HG02763 (cell line): ENCODE measurements around the gene S100A7A.
"Not testable (repeated sequence)": the region's sequence is repeated elsewhere in the genome, so short reads cannot be mapped to it uniquely, and the experiment has no call there.

Source experiments
- ATAC-seq: cut with Tn5 transposase; IDR thresholded peaks from one replicate; pipeline ENCODE4 v1.9.1; 2021; ENCODE audit warnings: mild to moderate bottlenecking, moderate library complexity; ENCODE audit not compliant: unreplicated experiment

Gene S100A7A

DNA sequence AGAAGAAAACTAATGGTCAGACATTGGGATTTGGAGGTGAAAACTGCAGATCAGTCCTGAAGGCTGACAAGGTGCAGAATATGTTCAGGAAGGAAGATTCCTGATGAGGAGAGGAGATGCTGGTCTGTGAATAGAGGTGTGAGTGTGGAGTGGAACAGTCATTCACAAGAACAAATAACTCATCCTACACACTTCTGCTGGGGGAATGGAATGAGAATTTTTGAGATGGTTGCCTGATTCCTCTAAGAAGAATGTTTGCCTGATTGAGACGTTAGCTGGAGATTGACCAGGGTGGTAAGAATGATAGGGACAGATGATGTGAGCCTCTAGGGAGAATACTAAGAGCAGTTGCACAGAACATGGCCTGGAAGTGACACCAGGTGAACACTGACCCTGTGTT, 40.1 kb downstream of the S100A7A start:
- no peak for ATAC-seq

DNA sequence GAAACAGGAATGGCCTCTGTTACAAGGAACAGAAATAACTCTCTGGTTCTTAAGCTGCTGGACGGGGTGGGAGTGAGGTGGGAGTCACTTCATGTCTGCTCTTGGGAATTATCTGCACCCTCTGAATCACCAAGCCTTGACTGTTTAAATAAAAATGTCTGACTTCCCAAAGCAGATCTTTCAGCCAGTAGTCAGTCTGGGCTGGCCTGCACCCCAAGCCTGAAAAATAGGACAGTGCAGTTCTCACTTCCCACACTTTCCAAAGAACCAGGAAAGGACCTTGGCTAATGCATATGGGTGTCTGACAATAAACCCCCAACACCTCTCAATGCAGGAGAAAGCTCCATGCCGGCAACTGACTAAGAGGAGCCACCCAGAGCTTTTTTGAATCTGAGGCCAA, 43.3 kb downstream of the S100A7A start:
- no peak for ATAC-seq

DNA sequence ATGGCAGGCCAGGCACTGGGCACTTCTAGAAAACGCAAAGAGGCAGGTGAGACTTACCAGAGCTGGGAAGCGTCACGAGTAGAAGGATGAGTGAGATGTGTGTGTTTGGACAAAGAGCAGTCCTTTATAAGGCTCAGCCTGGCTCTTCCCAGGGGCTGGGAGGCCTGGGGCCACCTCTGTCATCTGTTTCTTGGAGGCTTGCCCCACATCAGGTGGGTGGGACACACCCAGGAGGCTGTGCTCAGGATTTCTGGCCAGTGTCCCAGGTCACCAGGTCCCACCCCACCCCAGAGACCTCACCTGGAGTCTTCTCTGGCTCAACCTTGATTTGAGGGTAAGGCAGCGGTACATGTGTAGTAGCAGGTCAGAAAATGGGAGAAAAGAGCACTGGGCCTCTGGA, 44.2 kb downstream of the S100A7A start, which contains the start of gene S100A7:
TSS of gene S100A7 (minus strand) at position 101 of the 400 bp plus-strand sequence. CDS start 1,638 bp downstream, outside the sequence.
- no peak for ATAC-seq

DNA sequence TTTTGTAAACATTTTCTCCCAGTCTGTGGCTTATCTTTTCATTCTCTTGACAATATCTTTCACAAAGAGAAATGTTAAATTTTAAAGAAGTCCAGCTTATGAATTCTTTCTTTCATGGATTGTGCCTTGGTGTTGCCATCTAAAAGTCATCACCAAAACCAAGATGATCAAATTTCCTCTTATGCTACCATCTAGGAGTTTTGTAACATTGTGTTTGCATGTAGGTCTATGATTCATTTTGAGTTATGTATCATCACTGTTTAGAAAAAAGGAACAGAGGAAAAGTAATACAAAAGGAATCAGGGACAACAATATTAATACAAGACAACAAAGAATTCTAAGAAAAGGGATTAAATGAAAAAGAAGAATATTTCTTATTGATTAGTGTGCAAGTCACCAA, 46.4 kb downstream of the S100A7A start:
- ATAC-seq: not testable (repeated sequence)

DNA sequence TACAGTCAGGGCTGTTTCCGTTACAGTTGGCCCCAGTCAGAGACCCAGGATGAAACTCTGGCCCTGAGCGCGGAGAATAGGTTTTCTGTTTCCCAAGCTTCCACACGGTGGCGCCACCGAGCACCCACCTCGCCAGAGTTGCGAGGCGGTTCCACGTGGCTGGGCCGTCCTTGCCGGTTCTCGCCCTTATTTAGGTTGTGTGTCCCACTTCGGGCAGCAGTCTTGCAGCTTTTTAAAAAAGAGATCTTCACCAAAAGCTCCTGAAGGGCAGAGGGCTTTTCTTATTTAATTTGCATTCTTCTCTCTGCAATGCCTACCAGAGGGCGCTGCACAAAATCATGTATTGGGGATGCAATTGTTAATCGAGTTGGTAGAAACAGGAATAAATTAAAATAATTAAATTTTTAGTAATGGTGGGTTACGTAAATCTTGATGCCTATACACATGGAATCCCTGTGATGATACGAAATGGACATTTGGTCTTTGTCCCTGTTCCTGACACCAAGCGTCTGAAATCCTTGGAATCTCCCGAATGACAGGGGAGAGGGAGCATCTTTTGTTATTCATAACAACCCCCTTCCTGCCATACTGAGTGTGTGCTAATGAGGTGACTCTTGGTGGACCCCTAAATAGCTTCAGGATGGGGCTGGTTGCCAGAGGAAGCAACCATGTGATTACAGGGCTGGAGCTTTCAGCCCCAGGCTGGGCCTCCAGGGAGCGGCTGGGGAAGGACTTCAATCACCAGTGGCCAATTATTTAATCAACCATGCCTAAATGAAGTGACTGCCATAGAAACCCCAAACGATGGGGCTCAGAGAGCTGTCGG, 49.7 kb downstream of the S100A7A start:
- no peak for ATAC-seq

DNA sequence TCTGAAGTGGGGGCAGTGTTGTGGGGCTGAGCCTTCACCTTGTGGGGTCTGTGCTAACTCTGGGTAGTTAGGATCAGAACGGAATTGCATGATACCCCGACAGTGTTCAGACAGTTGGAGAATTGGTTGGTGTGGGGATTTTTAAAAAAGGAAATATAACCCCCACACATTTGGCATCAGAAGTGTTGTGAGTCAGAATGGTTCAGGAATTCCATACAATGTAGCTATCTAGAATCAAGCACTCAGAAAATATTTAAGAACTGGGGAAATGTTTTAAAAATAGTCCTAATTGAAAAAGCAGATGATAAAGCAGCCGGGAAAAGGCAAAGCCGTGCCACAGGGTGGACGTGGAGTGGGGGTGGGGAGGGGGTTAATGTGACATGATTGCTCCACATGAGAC, 50.6 kb downstream of the S100A7A start:
- ATAC-seq: no peak

DNA sequence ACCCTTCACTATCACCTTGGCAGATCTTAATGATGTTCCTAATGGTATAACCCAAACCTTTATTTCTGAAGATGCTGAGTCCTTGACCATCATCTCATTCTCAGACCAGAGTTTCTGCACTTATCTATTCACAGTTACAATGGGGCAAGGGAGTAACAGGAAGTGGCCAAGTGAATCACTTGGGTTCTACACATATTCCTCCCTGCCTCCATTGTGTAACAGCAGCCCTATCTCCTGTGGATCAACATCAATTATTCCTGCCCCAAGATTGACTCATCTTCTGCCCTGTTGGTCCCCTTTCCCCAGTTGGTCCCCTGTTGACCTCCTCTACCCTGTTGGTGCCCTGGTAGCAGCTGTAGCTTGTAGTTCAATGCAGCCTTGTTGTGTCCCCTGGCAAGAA, 54.4 kb downstream of the S100A7A start:
- ATAC-seq: no peak
